ENCODE results near the gene UPF2. TPM values are rescaled to one million over a fixed set of nuclear protein-coding genes. Genes with fewer than 3 reads are reported as not detected.

Gene UPF2
- total RNA-seq, 4 donors from 2014 or later, result 12.9 to 22.3 (median 17.8) TPM

- Histone ChIP-seq H3K9me3 (no peaks in the 10 kb centered on the region), H3K4me1 (peaks cover 14 to 69% (median 21%) of the 10 kb centered on the region in 3 donors), H3K27me3 (no peaks in the 10 kb centered on the region), H3K4me3 (no peak overlapping the region), H3K27ac (peak overlapping the region in 3 of 4 donors; percentile 70 to 78 (median 70)), H3K36me3 (no peaks in the 10 kb centered on the region)
- DNase-seq, result no peak
- WGBS, 2 donors, result 63 to 65% methylated on average over 8 to 16 of the region's 32 CpGs
- intact Hi-C loops (cut with DNase I), result no loop called here
- TF ChIP-seq POLR2A (IDR thresholded peaks at IDR 0.05), result no peak
- TF ChIP-seq CTCF (IDR thresholded peaks at IDR 0.05), result peak in 1 of 6 experiments; percentile 21
Observed at GRCh38 chr10:11880151-11881029, 162.2 kb downstream of the UPF2 start.

GRCh38 chr10:11879387-11880094, 163.1 kb downstream of the UPF2 start:
- no peak for DNase-seq
- no peaks in the 10 kb centered on the region for H3K36me3 ChIP-seq
- TF ChIP-seq CTCF (IDR thresholded peaks at IDR 0.05) (no peak), POLR2A (IDR thresholded peaks at IDR 0.05) (no peak)

GRCh38 chr10:11878776-11879175, 163.8 kb downstream of the UPF2 start:
- Histone ChIP-seq H3K4me3 (no peak overlapping the region), H3K9me3 (no peaks in the 10 kb centered on the region), H3K27me3 (no peaks in the 10 kb centered on the region), H3K27ac (peak overlapping the region in 1 of 4 donors; percentile 55), H3K4me1 (peaks cover 26 to 73% (median 36%) of the 10 kb centered on the region in 3 donors), H3K36me3 (no peaks in the 10 kb centered on the region)
- no peak for TF ChIP-seq CTCF (IDR thresholded peaks at IDR 0.05)
- TF ChIP-seq POLR2A (IDR thresholded peaks at IDR 0.05), result no peak
- intact Hi-C loops (cut with DNase I), result no loop called here
- DNase-seq, result no peak
- WGBS, 2 donors, result 86% methylated on average over 10 of the region's 12 CpGs; no CpG with 5 or more reads in 1 of the 2 donors

More at GRCh38 chr10:11879387-11880094, 163.1 kb downstream of the UPF2 start:
- intact Hi-C loops (cut with DNase I), result no loop called here
- Histone ChIP-seq H3K27me3 (no peaks in the 10 kb centered on the region), H3K4me3 (no peak overlapping the region), H3K27ac (peak overlapping the region in 3 of 4 donors; percentile 70 to 78 (median 70)), H3K4me1 (peaks cover 22 to 72% (median 30%) of the 10 kb centered on the region in 3 donors), H3K9me3 (no peaks in the 10 kb centered on the region)
- WGBS, 2 donors, result 74 to 91% methylated on average over 5 of the region's 15 CpGs

- DNase-seq, result no peak
- whole genome bisulfite sequencing, 2 donors, result 66 to 89% methylated on average over 4 to 7 of the region's 13 CpGs
- Histone ChIP-seq H3K4me1 (peaks cover 26 to 75% (median 36%) of the 10 kb centered on the region in 3 donors), H3K9me3 (no peaks in the 10 kb centered on the region), H3K27ac (peak overlapping the region in 3 of 4 donors; percentile 79 to 91 (median 88)), H3K36me3 (no peaks in the 10 kb centered on the region), H3K4me3 (no peak overlapping the region), H3K27me3 (no peaks in the 10 kb centered on the region)
- no peak for TF ChIP-seq CTCF (IDR thresholded peaks at IDR 0.05)
- TF ChIP-seq POLR2A (IDR thresholded peaks at IDR 0.05), result no peak
- intact Hi-C loops (cut with DNase I), result no loop called here
Observed at GRCh38 chr10:11877591-11877905, 165.1 kb downstream of the UPF2 start.
